Measurements from ENCODE around the gene SAPCD1. TPM values are rescaled to one million over a fixed set of nuclear protein-coding genes. Genes with fewer than 3 reads are reported as not detected.
"Not testable (repeated sequence)": the region's sequence is repeated elsewhere in the genome, so short reads cannot be mapped to it uniquely, and the experiment has no call there.

Gene SAPCD1
- total RNA-seq, 1 donor from 2014 or later: 2.8 TPM

DNA sequence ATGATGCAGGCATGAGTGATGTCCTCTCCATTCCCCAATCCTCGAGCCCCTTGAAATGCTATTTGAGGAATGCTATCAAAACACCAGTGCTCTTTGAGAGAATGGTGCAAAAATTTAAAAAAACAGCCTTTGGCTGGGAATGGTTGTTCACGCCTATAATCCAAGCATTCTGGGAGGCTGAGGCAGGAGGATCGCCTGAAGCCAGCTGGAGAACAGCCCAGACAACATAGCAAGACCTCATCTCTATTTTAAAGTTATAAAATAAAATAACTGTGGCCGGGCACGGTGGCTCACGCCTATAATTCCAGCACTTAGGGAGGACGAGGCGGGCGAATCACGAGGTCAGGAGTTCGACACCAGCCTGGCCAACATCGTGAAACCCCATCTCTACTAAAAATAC is 37.3 kb downstream of the SAPCD1 start:
- DNase-seq (ENCODE audit: low spot score): no peak

DNA sequence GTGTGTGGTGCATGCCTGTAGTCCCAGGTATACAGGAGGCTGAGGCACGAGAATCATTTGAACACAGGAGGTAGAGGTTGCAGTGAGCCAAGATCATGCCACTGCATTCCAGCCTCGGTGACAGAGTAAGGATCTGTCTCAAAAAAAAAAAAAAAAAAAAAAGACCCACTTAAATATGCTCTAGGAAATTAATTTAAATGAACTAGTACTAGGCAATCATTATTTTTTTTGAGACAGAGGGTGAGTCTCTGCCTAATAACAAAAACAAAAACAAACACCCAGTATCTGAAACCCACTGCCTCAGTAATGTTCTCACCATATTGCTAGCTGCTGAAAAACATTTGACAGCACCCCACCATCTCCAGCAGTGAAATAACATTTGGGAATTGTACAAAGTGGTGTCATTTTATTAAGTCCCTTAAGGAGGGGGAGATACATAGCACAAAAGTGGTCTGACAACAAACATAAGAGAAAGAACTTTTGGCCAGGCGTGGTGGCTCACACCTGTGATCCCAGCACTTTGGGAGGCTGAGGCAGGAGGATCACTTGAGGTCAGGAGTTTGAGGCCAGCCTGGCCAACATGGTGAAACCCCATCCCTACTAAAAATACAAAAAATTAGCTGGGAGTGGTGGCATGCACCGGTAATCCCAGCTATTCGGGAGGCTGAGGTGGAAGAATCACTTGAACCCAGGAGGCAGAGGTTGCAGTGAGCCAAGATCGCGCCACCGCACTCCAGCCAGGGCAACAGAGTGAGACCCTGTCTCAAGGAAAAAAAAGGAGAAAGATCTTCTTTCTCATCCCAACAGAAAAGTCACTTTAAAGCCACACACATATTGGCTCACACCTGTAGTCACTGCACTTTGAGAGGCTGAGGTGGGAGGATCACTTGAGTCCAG is 38.8 kb downstream of the SAPCD1 start:
- DNase-seq (ENCODE audit: low spot score): not testable (repeated sequence)

DNA sequence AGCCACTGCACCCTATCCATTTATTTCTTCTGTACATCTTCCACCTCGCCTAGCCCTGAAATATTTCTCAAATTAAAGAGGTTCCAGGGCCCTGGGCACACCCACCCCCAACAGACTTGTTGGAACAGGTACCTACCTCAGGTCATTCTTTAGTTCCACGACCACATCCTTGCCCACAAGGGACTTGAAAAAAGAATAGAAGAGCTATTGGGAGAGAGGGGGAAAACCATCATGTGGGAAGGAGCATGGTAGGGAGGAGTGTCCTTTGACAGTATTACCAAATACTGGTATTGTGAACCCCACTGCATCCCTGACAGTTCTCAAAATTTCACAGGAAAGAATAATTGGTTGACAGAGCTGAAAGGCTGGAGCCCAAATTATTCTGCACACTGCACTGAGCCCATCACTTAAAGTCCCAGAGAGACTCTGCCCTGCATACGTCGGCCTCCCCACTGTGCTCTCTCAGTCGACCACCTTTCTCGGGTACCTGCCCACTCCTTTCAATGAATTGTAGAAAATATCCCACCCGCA is 43.5 kb downstream of the SAPCD1 start:
- DNase-seq (ENCODE audit: low spot score): no peak

DNA sequence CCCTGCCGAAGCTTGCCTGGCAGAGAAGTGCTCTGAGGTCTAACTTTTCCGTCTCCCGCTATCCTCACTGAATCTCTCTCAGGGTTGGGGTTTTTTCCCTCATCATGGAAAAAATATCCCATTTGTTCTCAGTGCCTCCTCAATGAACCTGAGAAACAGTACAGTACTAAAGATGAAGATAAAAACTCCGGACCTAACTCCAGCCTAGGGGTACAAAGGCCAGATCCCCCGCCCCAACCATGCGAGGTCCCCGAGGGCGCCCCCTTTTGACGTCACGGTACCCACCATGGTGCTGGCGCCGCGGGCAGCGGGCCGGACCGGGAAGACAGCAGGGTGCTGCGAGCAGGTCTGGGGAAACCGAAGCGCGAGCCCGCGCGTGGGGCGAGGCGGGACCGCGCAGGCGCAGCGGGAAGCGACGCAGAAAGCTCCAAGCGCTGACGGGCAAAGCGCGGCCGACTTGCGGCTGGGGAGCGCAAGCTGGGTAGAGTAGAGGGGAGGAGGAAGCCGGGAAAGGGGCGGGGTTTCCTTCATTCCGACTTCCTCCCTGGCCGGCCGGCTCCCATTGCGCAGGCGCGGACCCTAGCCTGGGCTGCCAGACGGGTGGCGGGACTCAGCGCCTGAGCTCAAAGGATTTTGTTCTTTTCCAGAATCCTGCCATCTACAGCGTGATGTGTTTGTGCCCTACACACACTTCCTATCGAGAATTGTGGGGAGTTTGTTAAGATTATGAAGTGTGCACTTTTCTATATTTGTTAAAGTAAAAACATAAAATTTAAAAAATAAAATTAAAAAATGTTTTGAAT is 44.2 kb downstream of the SAPCD1 start, which contains the start of gene LSM2:
Gene LSM2, minus strand, starts transcription at position 497 of the 803 bp plus-strand sequence. Its CDS starts 209 bp downstream, at position 288.
- DNase-seq (ENCODE audit: low spot score): peak; percentile 97

DNA sequence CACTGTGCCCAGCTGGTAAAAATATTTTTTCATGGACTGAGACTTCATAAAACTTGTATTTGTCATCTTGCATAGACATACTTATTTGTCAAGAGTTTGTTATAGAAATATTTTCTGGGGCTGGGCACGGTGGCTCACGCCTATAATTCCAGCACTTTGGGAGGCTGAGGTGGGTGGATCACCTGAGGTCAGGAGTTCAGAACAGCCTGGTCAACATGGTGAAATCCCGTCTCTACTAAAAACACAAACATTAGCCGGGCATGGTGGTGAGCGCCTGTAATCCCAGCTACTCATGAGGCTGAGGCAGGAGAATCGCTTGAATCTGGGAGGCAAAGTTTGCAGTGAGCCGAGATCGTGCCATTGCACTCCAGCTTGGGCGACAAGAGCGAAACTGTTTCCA is 46.1 kb downstream of the SAPCD1 start:
- not testable (repeated sequence) for DNase-seq (ENCODE audit: low spot score)

DNA sequence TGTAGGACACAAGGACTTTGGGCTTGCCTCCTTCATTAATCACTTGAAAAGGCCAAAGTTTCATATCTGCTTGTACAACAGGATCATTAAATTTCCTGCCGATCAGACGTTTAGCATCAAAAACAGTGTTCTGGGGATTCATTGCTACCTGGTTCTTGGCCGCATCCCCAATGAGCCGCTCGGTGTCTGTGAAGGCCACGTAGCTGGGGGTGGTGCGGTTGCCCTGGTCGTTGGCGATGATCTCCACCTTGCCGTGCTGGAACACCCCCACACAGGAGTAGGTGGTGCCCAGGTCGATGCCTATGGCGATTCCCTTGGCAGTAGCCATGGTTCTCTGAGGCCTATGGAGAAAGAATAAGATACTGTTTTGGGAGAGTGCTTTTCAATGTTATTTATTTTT is 49.2 kb downstream of the SAPCD1 start:
- no peak for DNase-seq (ENCODE audit: low spot score)

DNA sequence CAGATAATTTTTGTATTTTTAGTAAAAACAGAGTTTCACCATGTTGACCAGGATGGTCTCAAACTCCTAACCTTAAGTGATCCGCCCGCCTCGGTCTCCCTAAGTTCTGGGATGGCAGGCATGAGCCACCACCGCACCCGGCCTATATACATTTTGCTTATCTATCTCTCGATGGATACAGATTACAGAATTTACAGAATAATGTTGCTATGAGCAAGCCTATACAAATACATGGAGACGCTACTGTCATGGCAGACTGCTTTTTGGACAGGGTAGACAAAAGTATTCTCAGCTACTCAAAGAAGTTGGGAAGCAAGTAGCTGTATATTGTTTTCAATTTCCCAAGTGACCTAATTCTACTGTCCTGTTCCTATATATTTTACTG is 51.0 kb downstream of the SAPCD1 start:
- DNase-seq (ENCODE audit: low spot score): no peak

Other genes with a start within 250 kb of the SAPCD1 start
- gene MCCD1, start 233.7 kb upstream of the SAPCD1 start, total RNA-seq: not detected
- gene DDX39B, start 220.7 kb upstream of the SAPCD1 start, total RNA-seq: 368 TPM
- gene ATP6V1G2, start 216.0 kb upstream of the SAPCD1 start, total RNA-seq: 0.65 TPM
- gene NFKBIL1, start 215.0 kb upstream of the SAPCD1 start, total RNA-seq: 21.9 TPM
- gene LTA, start 190.4 kb upstream of the SAPCD1 start, total RNA-seq: not detected
- 0.36 TPM for gene TNF, start 187.1 kb upstream of the SAPCD1 start, total RNA-seq
- 0.42 TPM for gene LTB, start 180.2 kb upstream of the SAPCD1 start, total RNA-seq
- gene LST1, start 176.4 kb upstream of the SAPCD1 start, total RNA-seq: 6.7 TPM
- gene NCR3, start 169.7 kb upstream of the SAPCD1 start, total RNA-seq: not detected
- 6.7 TPM for gene AIF1, start 147.4 kb upstream of the SAPCD1 start, total RNA-seq
- 186 TPM for gene PRRC2A, start 141.9 kb upstream of the SAPCD1 start, total RNA-seq
- 234 TPM for gene BAG6, start 110.0 kb upstream of the SAPCD1 start, total RNA-seq
- gene APOM, start 106.8 kb upstream of the SAPCD1 start, total RNA-seq: 2.4 TPM
- 21.5 TPM for gene C6orf47, start 101.9 kb upstream of the SAPCD1 start, total RNA-seq
- gene GPANK1, start 97.7 kb upstream of the SAPCD1 start, total RNA-seq: 15.3 TPM
- 149 TPM for gene CSNK2B, start 96.6 kb upstream of the SAPCD1 start, total RNA-seq
- 20.6 TPM for gene LY6G5B, start 92.7 kb upstream of the SAPCD1 start, total RNA-seq
- 3.0 TPM for gene LY6G5C, start 81.6 kb upstream of the SAPCD1 start, total RNA-seq
- 44.5 TPM for gene ABHD16A, start 59.3 kb upstream of the SAPCD1 start, total RNA-seq
- gene LY6G6F, start 55.8 kb upstream of the SAPCD1 start, total RNA-seq: not detected
- not detected for gene LY6G6D, start 47.3 kb upstream of the SAPCD1 start, total RNA-seq
- not detected for gene LY6G6C, start 40.9 kb upstream of the SAPCD1 start, total RNA-seq
- 0.26 TPM for gene MPIG6B, start 39.3 kb upstream of the SAPCD1 start, total RNA-seq
- 33.3 TPM for gene DDAH2, start 33.4 kb upstream of the SAPCD1 start, total RNA-seq
- gene CLIC1, start 26.1 kb upstream of the SAPCD1 start, total RNA-seq: 276 TPM
- gene MSH5, start 22.7 kb upstream of the SAPCD1 start, total RNA-seq: 27.8 TPM
- 5.5 TPM for gene VWA7, start 14.7 kb downstream of the SAPCD1 start, total RNA-seq
- gene VARS1, start 33.1 kb downstream of the SAPCD1 start, total RNA-seq: 105 TPM
- 35.6 TPM for gene LSM2, start 44.3 kb downstream of the SAPCD1 start, total RNA-seq
- gene HSPA1L, start 52.6 kb downstream of the SAPCD1 start, total RNA-seq: 1.7 TPM
- 191 TPM for gene HSPA1A, start 52.9 kb downstream of the SAPCD1 start, total RNA-seq
- 163 TPM for gene HSPA1B, start 65.1 kb downstream of the SAPCD1 start, total RNA-seq
- gene NEU1, start 100.2 kb downstream of the SAPCD1 start, total RNA-seq: 29.2 TPM
- 79.8 TPM for gene SLC44A4, start 116.3 kb downstream of the SAPCD1 start, total RNA-seq
- gene EHMT2, start 135.0 kb downstream of the SAPCD1 start, total RNA-seq: 53.4 TPM
- gene ZBTB12, start 139.4 kb downstream of the SAPCD1 start, total RNA-seq: 6.4 TPM
- gene C2, start 165.1 kb downstream of the SAPCD1 start, total RNA-seq: 17.1 TPM
- 41.4 TPM for gene CFB, start 183.4 kb downstream of the SAPCD1 start, total RNA-seq
- gene NELFE, start 196.3 kb downstream of the SAPCD1 start, total RNA-seq: 59.6 TPM
- 73.7 TPM for gene SKIC2, start 196.5 kb downstream of the SAPCD1 start, total RNA-seq
- 29.3 TPM for gene DXO, start 209.5 kb downstream of the SAPCD1 start, total RNA-seq
- gene C4A, start 219.4 kb downstream of the SAPCD1 start, total RNA-seq: 71.1 TPM